DMS79 treated with DMSO at 0.1 percent for 48 hours (cell line): Measurements from ENCODE around the gene SCN8A.
"Not testable (repeated sequence)": the region's sequence is repeated elsewhere in the genome, so short reads cannot be mapped to it uniquely, and the experiment has no call there.

Source experiments
- DNase-seq: peaks from one replicate; lab custom pipeline; 2025; lab: John Stamatoyannopoulos, UW

Gene SCN8A

GRCh38 chr12:51591016-51591901 is at the start of gene SCN8A:
SCN8A (plus strand) TSS chr12:51591233; CDS start chr12:51662818, 71,585 bp downstream.
- DNase-seq, result peak; percentile 35

- no peak for DNase-seq
Observed at GRCh38 chr12:51546097-51546496, 44.9 kb upstream of the SCN8A start.

DNA sequence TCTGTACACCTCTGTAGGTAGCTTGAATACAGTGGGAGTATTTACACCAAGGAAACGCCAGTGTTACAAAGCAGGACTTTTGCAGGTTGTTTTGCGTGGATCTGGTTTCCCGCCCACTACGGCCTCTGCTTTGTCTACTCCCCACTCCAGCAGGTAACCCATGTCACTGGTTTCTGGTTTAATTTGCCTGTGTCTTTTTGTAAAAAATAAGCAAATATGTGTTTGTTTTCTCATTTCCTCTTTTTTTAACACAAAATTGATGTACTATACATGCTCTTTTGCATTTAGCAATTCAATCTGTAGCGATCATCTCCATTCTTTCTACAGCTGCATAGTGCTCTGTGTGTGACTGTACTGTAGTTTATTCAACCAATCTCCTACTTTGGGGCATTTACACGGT is 43.4 kb upstream of the SCN8A start:
- no peak for DNase-seq

DNA sequence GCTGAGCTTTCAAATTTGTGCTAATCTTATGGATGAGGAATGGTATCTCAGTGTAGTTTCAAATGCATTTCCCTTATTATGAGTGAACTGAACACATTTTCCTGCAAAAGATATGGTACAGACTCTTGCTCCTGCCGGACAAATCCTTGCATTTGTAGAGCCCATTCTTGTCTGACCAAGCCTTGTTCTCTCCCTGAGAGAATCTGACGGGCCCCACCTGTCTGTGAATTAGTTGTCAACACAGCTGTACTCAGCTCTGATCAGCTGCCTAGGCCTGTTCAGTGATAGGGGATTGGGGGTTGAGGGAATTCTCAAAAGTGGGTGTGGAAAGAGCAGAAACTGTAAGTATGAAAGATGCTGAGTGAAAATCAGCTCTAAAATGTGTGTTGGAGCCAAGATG is 42.8 kb upstream of the SCN8A start:
- no peak for DNase-seq

- DNase-seq, result no peak
Observed at GRCh38 chr12:51549637-51550036, 41.4 kb upstream of the SCN8A start.

DNA sequence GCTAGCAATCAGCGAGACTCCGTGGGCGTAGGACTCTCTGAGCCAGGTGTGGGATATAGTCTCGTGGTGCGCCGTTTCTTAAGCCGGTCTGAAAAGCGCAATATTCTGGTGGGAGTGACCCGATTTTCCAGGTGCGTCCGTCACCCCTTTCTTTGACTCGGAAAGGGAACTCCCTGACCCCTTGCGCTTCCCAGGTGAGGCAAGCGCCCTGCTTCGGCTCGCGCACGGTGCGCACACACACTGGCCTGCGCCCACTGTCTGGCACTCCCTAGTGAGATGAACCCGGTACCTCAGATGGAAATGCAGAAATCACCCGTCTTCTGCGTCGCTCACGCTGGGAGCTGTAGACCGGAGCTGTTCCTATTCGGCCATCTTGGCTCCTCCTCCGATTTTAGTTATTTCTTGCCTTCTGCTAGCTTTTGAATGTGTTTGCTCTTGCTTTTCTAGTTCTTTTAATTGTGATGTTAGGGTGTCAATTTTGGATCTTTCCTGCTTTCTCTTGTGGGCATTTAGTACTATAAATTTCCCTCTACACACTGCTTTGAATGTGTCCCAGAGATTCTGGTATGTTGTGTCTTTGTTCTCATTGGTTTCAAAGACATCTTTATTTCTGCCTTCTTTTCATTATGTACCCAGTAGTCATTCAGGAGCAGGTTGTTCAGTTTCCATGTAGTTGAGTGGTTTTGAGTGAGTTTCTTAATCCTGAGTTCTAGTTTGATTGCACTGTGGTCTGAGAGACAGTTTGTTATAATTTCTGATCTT is 22.6 kb upstream of the SCN8A start:
- not testable (repeated sequence) for DNase-seq

GRCh38 chr12:51579321-51579850 is 11.6 kb upstream of the SCN8A start:
- DNase-seq, result no peak

- DNase-seq, result no peak
Observed at GRCh38 chr12:51589060-51589459, 2.0 kb upstream of the SCN8A start.

- no peak for DNase-seq
Observed at GRCh38 chr12:51589557-51590176, 1.4 kb upstream of the SCN8A start.

DNA sequence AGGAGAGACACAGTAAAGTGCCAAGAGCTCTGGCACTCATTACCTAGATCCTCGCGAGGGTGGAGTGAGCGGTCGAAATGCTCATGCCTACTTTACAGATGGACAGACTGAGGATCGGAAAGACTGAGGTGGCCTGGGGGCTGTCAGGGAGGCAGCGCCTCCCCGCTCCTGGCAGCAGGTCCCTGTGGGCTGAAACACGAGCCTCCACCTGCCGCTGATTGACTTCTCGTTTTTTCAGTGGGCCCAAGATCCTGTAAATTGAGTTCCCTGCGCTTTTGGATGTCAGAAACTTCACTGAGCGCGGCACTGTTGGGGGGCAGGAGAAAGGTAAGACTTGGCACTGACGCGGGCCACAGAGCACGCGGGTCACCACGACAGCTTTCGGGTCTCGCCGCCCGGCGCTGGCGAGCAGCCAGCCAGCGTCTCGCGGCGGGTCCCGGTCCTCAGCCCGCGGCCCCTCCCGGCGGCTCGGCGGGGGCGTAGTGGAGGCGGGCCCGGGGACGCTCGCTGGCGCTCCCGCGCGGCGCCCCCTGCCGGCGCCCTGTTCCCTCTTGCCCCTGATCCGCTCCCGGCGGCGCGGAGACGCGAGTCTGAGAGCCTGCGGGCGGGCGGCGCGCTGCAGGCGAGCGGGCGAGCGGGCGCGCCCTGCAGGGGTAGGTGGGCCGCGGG is 552 bp upstream of the SCN8A start:
- DNase-seq, result peak; percentile 44

GRCh38 chr12:51592034-51592705 is 1.1 kb downstream of the SCN8A start:
- DNase-seq, result no peak

DNA sequence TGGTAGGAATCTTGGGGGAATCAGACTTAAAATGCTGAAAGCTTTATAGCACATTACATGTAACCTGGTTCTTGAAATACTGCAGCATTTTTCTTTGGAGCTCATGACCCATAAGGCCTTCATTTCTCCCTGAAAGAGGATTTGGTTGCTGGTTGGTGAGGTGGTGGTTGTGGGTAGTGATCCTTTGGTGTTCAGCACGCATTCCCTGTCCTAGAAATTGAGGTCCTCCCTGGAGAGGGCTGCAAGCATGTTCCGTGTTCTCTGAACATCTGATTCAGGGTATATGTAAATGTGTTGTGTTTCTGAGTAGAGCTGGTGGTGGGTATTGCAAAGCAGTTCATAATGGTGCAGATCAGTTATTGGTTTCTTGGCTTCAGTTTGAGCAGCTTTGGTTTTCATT is 2.0 kb downstream of the SCN8A start:
- no peak for DNase-seq

DNA sequence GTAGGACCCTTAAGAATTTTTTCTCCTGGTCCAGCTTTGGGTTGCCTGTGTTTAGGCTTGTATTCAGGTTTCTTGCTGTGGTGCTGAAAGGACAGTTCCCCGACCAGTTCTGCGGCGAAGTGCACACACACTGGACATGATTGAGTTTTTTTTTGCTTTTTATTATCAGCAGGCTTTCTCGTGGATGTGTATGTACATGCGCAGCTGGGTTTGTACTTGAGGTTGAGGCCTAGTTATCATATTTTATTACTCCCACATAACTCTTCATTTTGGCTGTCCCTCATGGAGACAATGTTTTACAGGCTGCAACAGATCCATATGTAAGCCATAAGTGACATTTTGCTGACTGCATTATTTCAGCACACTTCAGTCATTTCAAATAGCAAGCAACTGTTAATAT is 2.5 kb downstream of the SCN8A start:
- DNase-seq, result no peak

GRCh38 chr12:51598156-51598555 is 7.1 kb downstream of the SCN8A start:
- DNase-seq, result no peak

- no peak for DNase-seq
Observed at GRCh38 chr12:51600721-51601120, 9.7 kb downstream of the SCN8A start.

DNA sequence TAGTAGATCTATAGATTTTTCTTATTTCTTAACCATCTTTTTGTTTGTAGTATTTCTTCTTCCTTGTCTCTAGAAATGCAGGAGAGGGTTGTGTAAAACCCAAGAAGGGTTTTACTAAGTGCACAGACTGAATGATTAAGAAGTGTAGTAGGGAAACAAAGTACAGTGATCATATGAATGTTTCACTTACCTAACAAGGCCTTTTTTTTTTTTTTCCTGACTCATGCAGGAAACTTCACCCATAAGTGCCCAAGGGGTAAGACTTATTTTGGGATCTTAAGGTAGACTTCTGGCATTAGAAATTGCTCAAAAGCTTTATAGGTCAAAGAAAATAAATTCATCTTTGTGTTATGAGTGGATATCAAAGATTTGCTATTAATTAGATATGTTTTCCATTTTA is 10.2 kb downstream of the SCN8A start:
- DNase-seq, result no peak

DNA sequence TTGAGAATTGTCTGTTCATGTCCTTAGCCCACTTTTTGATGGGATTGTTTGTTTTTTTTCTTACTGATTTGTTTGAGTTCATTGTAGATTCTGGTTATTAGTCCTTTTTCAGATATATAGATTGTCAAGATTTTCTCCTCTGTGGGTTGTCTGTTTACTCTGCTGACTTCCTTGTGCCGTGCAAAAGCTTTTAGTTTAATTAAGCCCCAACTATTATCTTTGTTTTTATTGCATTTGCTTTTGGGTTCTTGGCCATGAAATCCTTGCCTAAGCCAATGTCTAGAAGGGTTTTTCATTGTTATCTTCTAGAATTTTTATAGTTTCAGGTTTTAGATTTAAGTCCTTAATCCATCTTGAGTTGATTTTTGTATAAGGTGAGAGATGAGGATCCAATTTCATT is 14.9 kb downstream of the SCN8A start:
- DNase-seq, result not testable (repeated sequence)

DNA sequence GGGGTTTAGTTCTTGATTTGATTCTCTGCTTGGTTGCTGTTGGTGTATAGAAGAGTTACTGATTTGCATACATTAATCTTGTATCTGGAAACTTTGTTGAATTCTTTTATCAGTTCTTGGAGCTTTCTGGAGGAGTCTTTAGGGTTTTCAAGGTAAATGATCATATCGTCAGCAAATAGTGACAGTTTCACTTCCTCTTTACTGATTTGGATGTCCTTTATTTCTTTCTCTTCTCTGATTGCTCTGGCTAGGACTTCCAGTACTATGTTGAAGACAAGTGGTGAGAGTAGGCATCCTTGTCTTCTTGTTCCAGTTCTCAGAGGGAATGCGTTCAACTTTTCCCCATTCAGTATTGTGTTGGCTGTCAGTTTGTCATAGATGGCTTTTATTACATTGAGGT is 16.2 kb downstream of the SCN8A start:
- DNase-seq, result not testable (repeated sequence)

DNA sequence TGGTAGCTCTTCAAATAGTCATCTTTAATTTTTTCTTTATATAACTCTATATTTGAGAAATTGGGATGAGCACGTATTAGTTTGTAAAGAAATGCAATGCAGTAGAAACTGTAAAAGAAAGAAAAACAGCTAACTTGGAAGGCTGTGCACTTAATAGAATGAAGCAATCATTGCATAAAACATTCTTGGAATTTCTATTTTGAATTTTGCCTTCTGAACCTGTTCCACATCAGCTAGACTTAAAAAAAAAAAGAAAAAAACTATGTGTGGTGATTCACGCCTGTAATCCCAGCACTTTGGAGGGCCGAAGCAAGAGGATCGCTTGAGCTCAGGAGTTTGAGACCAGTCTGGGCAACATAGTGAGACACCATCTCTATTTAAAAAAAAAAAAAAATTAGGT is 29.4 kb downstream of the SCN8A start:
- no peak for DNase-seq

- DNase-seq, result no peak
Observed at GRCh38 chr12:51621156-51621922, 30.3 kb downstream of the SCN8A start.

DNA sequence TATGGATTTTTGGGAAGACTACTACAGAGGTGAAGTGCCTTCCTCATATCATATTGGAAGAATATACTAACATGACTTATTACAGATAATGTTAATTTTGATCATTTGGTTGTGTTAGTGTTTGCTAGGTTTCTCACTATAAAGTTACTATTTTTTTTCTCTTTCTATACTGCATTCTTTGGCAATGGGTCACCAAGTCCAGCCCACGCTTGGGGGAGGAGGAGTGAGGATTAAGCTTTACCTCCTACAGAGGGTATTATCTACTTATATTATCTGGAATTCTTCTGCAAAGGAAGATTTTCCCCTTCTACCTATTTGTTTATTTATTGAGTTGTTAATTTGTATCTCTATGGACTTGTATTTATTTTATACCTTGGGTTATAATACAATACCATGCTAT is 31.5 kb downstream of the SCN8A start:
- DNase-seq, result no peak
